Heart left ventricle (tissue), 16 donors: ENCODE measurements around the gene CAMKMT. TPM values are rescaled to one million over a fixed set of nuclear protein-coding genes. Genes with fewer than 3 reads are reported as not detected.

Source experiments
- ATAC-seq, 4 donors: fragments of 200-7000 bp; cut with Tn5 transposase; one replicate each; pipeline ENCODE4 v1.9.1; 2020 to 2022; ENCODE audit warnings: moderate library complexity in 4 of 4, mild to moderate bottlenecking in 3 of 4, moderate number of reproducible peaks in 1 of 4
- DNase-seq, 5 donors: peaks; one replicate each; pipeline ENCODE4 v3.0.0-alpha.2; 2020
- H3K27ac ChIP-seq, 12 donors: fragments of 200-600 bp; sonication (generic) in 4 of 12; one replicate each; pipeline versions ENCODE4 v1.5.0 to v1.8.0; 2016 to 2022; ENCODE audit warnings: mild to moderate bottlenecking in 2 of 12
- H3K27me3 ChIP-seq, 9 donors: fragments of 200-600 bp; sonication (generic) in 2 of 9; one replicate each; pipeline versions ENCODE4 v1.5.1 to v1.8.0; 2016 to 2022; ENCODE audit warnings: mild to moderate bottlenecking in 3 of 9
- H3K36me3 ChIP-seq, 9 donors: fragments of 200-600 bp; sonication (generic) in 2 of 9; one replicate each; pipeline versions ENCODE4 v1.5.0 to v1.8.0; 2018 to 2022; ENCODE audit warnings: mild to moderate bottlenecking in 2 of 9
- H3K4me1 ChIP-seq, 12 donors: fragments of 200-600 bp; sonication (generic) in 4 of 12; one replicate each; pipeline versions ENCODE4 v1.5.0 to v1.8.0; 2016 to 2022; ENCODE audit warnings: mild to moderate bottlenecking in 3 of 12
- H3K4me3 ChIP-seq, 12 donors: fragments of 200-600 bp; sonication (generic) in 4 of 12; one replicate each; pipeline versions ENCODE4 v1.5.0 to v1.8.0; 2017 to 2022; ENCODE audit warnings: mild to moderate bottlenecking in 9 of 12, moderate library complexity in 4 of 12
- H3K9me3 ChIP-seq, 12 donors: fragments of 200-600 bp; sonication (generic) in 4 of 12; one replicate each; pipeline versions ENCODE4 v1.5.0 to v1.8.0; 2016 to 2022; ENCODE audit warnings: mild to moderate bottlenecking in 1 of 12
- CTCF ChIP-seq, 12 donors: fragments of 200-600 bp; sonication (generic) in 4 of 12; IDR thresholded peaks; one replicate each; pipeline versions ENCODE4 v1.5.0 to v1.8.0; 2018 to 2022; ENCODE audit warnings: antibody characterized with exemption in 12 of 12, mild to moderate bottlenecking in 5 of 12
- POLR2A ChIP-seq, 2 donors: fragments of 450-650 bp; IDR thresholded peaks; one replicate each; pipeline ENCODE4 v1.6.1; 2017; ENCODE audit warnings: antibody characterized with exemption in 2 of 2, mild to moderate bottlenecking in 2 of 2, moderate library complexity in 2 of 2
- WGBS, 4 donors: extraction: QIAGEN DNeasy Blood & Tissue Kit in 2 of 4; methylation state at CpG; one replicate each; pipeline versions ENCODE4 v1.1.5 to v1.1.7; 2013 to 2018; 5-methylcytosine and 5-hydroxymethylcytosine counted together
- intact Hi-C, 10 donors: fragments of 100-400 bp; cut with DNase I; formaldehyde crosslinking; loops; one replicate each; pipeline versions ENCODE4 v1.11.1 to v1.14.2; 2022
- polyA plus RNA-seq, 2 donors: library from polyadenylated mRNA; stranded (reverse); fragments of 200-250 nt; gene quantifications; one replicate each; pipeline ENCODE4 v1.2.3, GENCODE V29; 2013
- total RNA-seq, 9 donors: library from RNA; depleted of rRNA in 2 of 9; stranded (reverse); fragments of >200 nt in 2 of 9; fragmentation: NEBNext Ultra II Directional in 3 of 9; extraction: Animal tissue kit (Norgen Biotek cat#: 25700) in 3 of 9; gene quantifications; one replicate each; pipeline versions ENCODE4 v1.1.0 to v1.2.4, GENCODE V29; 2016 to 2023
- donor health status: ischemic (EF 13 %, LVEDD 7.1; RV severe dilation, severe dysfunction).
- donor health status: healthy with polysubstance abuse.
- donor health status: DM: no; HTN: yes; CAD: no.
- donor health status: DM: no; HTN: no; CAD: no.
- donor health status: ischemic (EF 25% LVEDD 6.9; RV normal size, moderate dysfunction).
- donor health status: ischemic (EF 25% LVEDD 5.7; RV mildly dilated, moderate dysfunction).
- donor health status: healthy.
- donor health status: DM: yes; HTN: yes; CAD: no.
- donor health status: ischemic (EF 35%, LVEDD 5.7; RV mildly dilated, moderate dysfunction).
- donor health status: nonischemic (EF 11% LVEDD 7.7; RV severe dilation, severe dysfunction).
- donor health status: DM: yes; HTN: yes; CAD: no.
- donor health status: PGD.
- donor health status: ischemic (EF 29% LVEDD 5.4; RV normal size, mild dysfunction).
- donor health status: nonischemic (EF 23%, LVEDD 6.1; RV moderate dilation, normal function).

CAMKMT gene
- total and polyA plus RNA-seq, 11 donors, result 2.5 to 10.1 (median 4.4) TPM

- intact Hi-C loops, result no loop called here
- ATAC-seq (no peak), DNase-seq (no peak)
- peaks cover 57 to 99% (median 91%) of the 10 kb centered on the region in 9 donors for H3K27me3 ChIP-seq
- no peak for TF ChIP-seq CTCF (IDR thresholded peaks at IDR 0.05)
- no peak for TF ChIP-seq POLR2A (IDR thresholded peaks at IDR 0.05)
- H3K4me1 ChIP-seq, result peaks cover 0 to 17% (median 9%) of the 10 kb centered on the region in 12 donors
- no peaks in the 10 kb centered on the region for H3K36me3 ChIP-seq
- H3K4me3 ChIP-seq, result peak overlapping the region in 9 of 12 donors; percentile 3 to 28 (median 19)
- H3K27ac ChIP-seq, result no peak overlapping the region
- WGBS, 4 donors, result 3 to 4% (median 4%) methylated on average over 60 to 67 of the region's 67 CpGs
- H3K9me3 ChIP-seq, result no peaks in the 10 kb centered on the region
Measured at GRCh38 chr2:44801841-44802776, 440.4 kb downstream of the CAMKMT start.

- Histone ChIP-seq H3K4me3 (peak overlapping the region in 9 of 12 donors; percentile 3 to 28 (median 14)), H3K9me3 (no peaks in the 10 kb centered on the region), H3K27ac (no peak overlapping the region), H3K36me3 (no peaks in the 10 kb centered on the region), H3K27me3 (peaks cover 56 to 100% (median 95%) of the 10 kb centered on the region in 9 donors), H3K4me1 (peaks cover 0 to 17% (median 9%) of the 10 kb centered on the region in 12 donors)
- no peak for DNase-seq
- WGBS, 4 donors, result 5 to 24% (median 16%) methylated on average over 13 to 27 of the region's 27 CpGs
- ATAC-seq, result no peak
- TF ChIP-seq POLR2A (IDR thresholded peaks at IDR 0.05), result no peak
- no peak for TF ChIP-seq CTCF (IDR thresholded peaks at IDR 0.05)
- intact Hi-C loops, result no loop called here
Measured at GRCh38 chr2:44802777-44803424, 441.2 kb downstream of the CAMKMT start.

GRCh38 chr2:44804406-44805265, 442.9 kb downstream of the CAMKMT start:
- intact Hi-C loops, result no loop called here
- no peak for DNase-seq
- H3K27me3 ChIP-seq, result peaks cover 49 to 100% (median 87%) of the 10 kb centered on the region in 9 donors

GRCh38 chr2:44805401-44806235, 443.9 kb downstream of the CAMKMT start:
- no peak for ATAC-seq
- Histone ChIP-seq H3K4me3 (no peak overlapping the region), H3K4me1 (peaks cover 0 to 17% (median 9%) of the 10 kb centered on the region in 12 donors), H3K27ac (no peak overlapping the region), H3K27me3 (peaks cover 41 to 98% (median 78%) of the 10 kb centered on the region in 9 donors), H3K36me3 (no peaks in the 10 kb centered on the region), H3K9me3 (no peaks in the 10 kb centered on the region)
- intact Hi-C loops, result no loop called here
- 5 to 15% (median 8%) methylated on average over 14 to 16 of the region's 16 CpGs for WGBS, 4 donors
- DNase-seq, result no peak
- TF ChIP-seq POLR2A (IDR thresholded peaks at IDR 0.05), result no peak
- TF ChIP-seq CTCF (IDR thresholded peaks at IDR 0.05), result no peak

More at GRCh38 chr2:44804406-44805265, 442.9 kb downstream of the CAMKMT start:
- H3K36me3 ChIP-seq, result no peaks in the 10 kb centered on the region
- peaks cover 0 to 17% (median 9%) of the 10 kb centered on the region in 12 donors for H3K4me1 ChIP-seq
- 29 to 42% (median 38%) methylated on average over 12 of the region's 12 CpGs for WGBS, 4 donors
- TF ChIP-seq POLR2A (IDR thresholded peaks at IDR 0.05), result no peak
- H3K4me3 ChIP-seq, result no peak overlapping the region
- no peak for ATAC-seq
- H3K9me3 ChIP-seq, result no peaks in the 10 kb centered on the region
- no peak overlapping the region for H3K27ac ChIP-seq
